H1 (cell line): ENCODE data around the gene SPRYD3. TPM values are rescaled to one million over a fixed set of nuclear protein-coding genes. Genes with fewer than 3 reads are reported as not detected.

ENCODE experiments used
- CTCF ChIA-PET: fragments of 300-600 bp; sonication (Branson Sonifier 250); formaldehyde crosslinking; loops from one replicate; lab custom pipeline; 2021; ENCODE audit not compliant: partially characterized antibody; lab: Charles Lee
- POLR2A ChIA-PET: fragments of 300-600 bp; sonication (Branson Sonifier 250); formaldehyde crosslinking; loops from one replicate; lab custom pipeline; 2021; ENCODE audit warnings: inconsistent platforms; ENCODE audit not compliant: partially characterized antibody; lab: Charles Lee
- DNase-seq, 2 experiments: peaks; one replicate each; pipeline versions ENCODE4 v3.0.0 to v3.0.0-alpha.2; 2010 to 2022; ENCODE audit warnings: low spot score in 2 of 2, low read depth in 1 of 2, mixed read lengths in 1 of 2
- FAIRE-seq: peaks from 2 replicates; lab custom pipeline; 2011; peaks lifted over from hg19 to GRCh38; lab: Jason Lieb, UNC
- H2AFZ ChIP-seq: 2 replicates; pipeline ENCODE4 v1.8.1; 2012; ENCODE audit warnings: low read length, inconsistent platforms
- H2AK5ac ChIP-seq: 2 replicates; pipeline ENCODE4 v1.6.1; 2013; ENCODE audit warnings: low read depth, low read length
- H2BK120ac ChIP-seq: replicated peaks from 2 replicates; pipeline ENCODE3; 2013; ENCODE audit warnings: low read depth, low read length, inconsistent platforms
- H2BK12ac ChIP-seq: 2 replicates; pipeline ENCODE4 v1.6.1; 2013; ENCODE audit warnings: low read depth, low read length
- H2BK15ac ChIP-seq: 2 replicates; pipeline ENCODE4 v1.6.1; 2013; ENCODE audit warnings: low read length
- H2BK20ac ChIP-seq: 2 replicates; pipeline ENCODE4 v1.6.1; 2013; ENCODE audit warnings: low read length
- H2BK5ac ChIP-seq: 2 replicates; pipeline ENCODE4 v1.6.1; 2013; ENCODE audit warnings: low read depth, low read length
- H3K14ac ChIP-seq: 2 replicates; pipeline ENCODE4 v1.6.1; 2013; ENCODE audit warnings: inconsistent platforms; ENCODE audit not compliant: insufficient read length
- H3K18ac ChIP-seq: 2 replicates; pipeline ENCODE4 v1.6.1; 2013; ENCODE audit warnings: low read length; ENCODE audit errors: extremely low read depth
- H3K23ac ChIP-seq: 2 replicates; pipeline ENCODE4 v1.6.1; 2013; ENCODE audit warnings: inconsistent platforms; ENCODE audit not compliant: insufficient read length
- H3K23me2 ChIP-seq: 2 replicates; pipeline ENCODE4 v1.6.1; 2013; ENCODE audit warnings: low read depth, low read length
- H3K27ac ChIP-seq: 2 replicates; pipeline ENCODE4 v1.6.1; 2011; ENCODE audit warnings: low read depth, low read length, inconsistent platforms
- H3K27me3 ChIP-seq, 4 experiments: replicated peaks in 1 of 4; 1 replicate in 1 of 4; 2 replicates in 3 of 4; pipeline versions ENCODE4 v1.6.1 to v1.8.1; 2011 to 2013; ENCODE audit warnings: low read length in 3 of 4, mild to moderate bottlenecking in 3 of 4, inconsistent platforms in 2 of 4, mixed read lengths in 2 of 4, moderate library complexity in 1 of 4; ENCODE audit not compliant: control insufficient read depth in 3 of 4, insufficient read depth in 3 of 4; ENCODE audit errors: extremely low read depth in 1 of 4
- H3K36me3 ChIP-seq, 4 experiments: 2 replicates each; pipeline versions ENCODE4 v1.6.1 to v1.8.1; 2011 to 2013; ENCODE audit warnings: mild to moderate bottlenecking in 4 of 4, low read length in 3 of 4, moderate library complexity in 2 of 4, control low read depth in 1 of 4, inconsistent platforms in 1 of 4; ENCODE audit not compliant: insufficient read depth in 4 of 4, control insufficient read depth in 2 of 4
- H3K4ac ChIP-seq: replicated peaks from 2 replicates; pipeline ENCODE3; 2013; ENCODE audit warnings: low read length, low read depth, mixed read lengths, inconsistent platforms; ENCODE audit not compliant: insufficient read length
- H3K4me1 ChIP-seq, 4 experiments: replicated peaks in 1 of 4; 1 replicate in 1 of 4; 2 replicates in 3 of 4; pipeline versions ENCODE4 v1.6.1 to v1.8.1; 2011 to 2013; ENCODE audit warnings: low read length in 3 of 4, inconsistent platforms in 2 of 4, mixed read lengths in 1 of 4; ENCODE audit not compliant: insufficient read depth in 4 of 4, control insufficient read depth in 3 of 4
- H3K4me2 ChIP-seq, 2 experiments: 2 replicates each; pipeline versions ENCODE4 v1.6.1 to v1.8.1; 2011 to 2013; ENCODE audit warnings: low read depth in 2 of 2, low read length in 2 of 2, control low read depth in 1 of 2, inconsistent platforms in 1 of 2, mild to moderate bottlenecking in 1 of 2; ENCODE audit not compliant: insufficient read depth in 1 of 2
- H3K4me3 ChIP-seq, 4 experiments: fragments of 200-600, 300-600 bp in 1 of 4; sonication (generic), shearing (Covaris generic), sonication (Bioruptor Twin) in 1 of 4; 2 replicates each; pipeline versions ENCODE4 v1.5.1 to v1.8.1; 2011 to 2016; ENCODE audit warnings: low read length in 4 of 4, low read depth in 3 of 4, control low read depth in 2 of 4, inconsistent platforms in 2 of 4, mild to moderate bottlenecking in 2 of 4, mixed read lengths in 1 of 4, moderate library complexity in 1 of 4; ENCODE audit not compliant: insufficient read depth in 2 of 4; ENCODE audit errors: extremely low read depth in 1 of 4
- H3K56ac ChIP-seq: replicated peaks from 2 replicates; pipeline ENCODE3; 2013; ENCODE audit warnings: low read depth, mild to moderate bottlenecking, mixed read lengths, low read length, inconsistent platforms; ENCODE audit not compliant: insufficient read length
- H3K79me1 ChIP-seq: 2 replicates; pipeline ENCODE4 v1.6.1; 2013; ENCODE audit warnings: low read depth, low read length, control low read depth
- H3K79me2 ChIP-seq, 2 experiments: 2 replicates each; pipeline versions ENCODE4 v1.6.1 to v1.8.1; 2012 to 2013; ENCODE audit warnings: low read length in 2 of 2, mild to moderate bottlenecking in 2 of 2, inconsistent platforms in 1 of 2; ENCODE audit not compliant: insufficient read depth in 2 of 2, control insufficient read depth in 1 of 2
- H3K9ac ChIP-seq, 4 experiments: replicated peaks in 1 of 4; 1 replicate in 1 of 4; 2 replicates in 3 of 4; pipeline versions ENCODE4 v1.6.1 to v1.8.1; 2011 to 2013; ENCODE audit warnings: low read depth in 3 of 4, low read length in 3 of 4, control low read depth in 2 of 4, mild to moderate bottlenecking in 2 of 4, moderate library complexity in 2 of 4, inconsistent platforms in 1 of 4; ENCODE audit errors: extremely low read depth in 1 of 4
- H3K9me3 ChIP-seq, 2 experiments: 2 replicates each; pipeline versions ENCODE4 v1.6.1 to v1.8.1; 2012 to 2013; ENCODE audit warnings: mild to moderate bottlenecking in 2 of 2, moderate library complexity in 2 of 2, control low read depth in 1 of 2, inconsistent platforms in 1 of 2, low read depth in 1 of 2, low read length in 1 of 2, mixed read lengths in 1 of 2; ENCODE audit not compliant: insufficient read depth in 2 of 2
- H4K20me1 ChIP-seq, 2 experiments: replicated peaks in 1 of 2; 2 replicates each; pipeline versions ENCODE3 to v1.8.1; 2011 to 2013; ENCODE audit warnings: inconsistent platforms in 2 of 2, low read length in 2 of 2, mild to moderate bottlenecking in 1 of 2; ENCODE audit not compliant: insufficient read depth in 2 of 2, control insufficient read depth in 1 of 2
- H4K5ac ChIP-seq: 2 replicates; pipeline ENCODE4 v1.6.1; 2013; ENCODE audit warnings: low read length, low read depth, mixed read lengths, inconsistent platforms; ENCODE audit not compliant: insufficient read length
- H4K8ac ChIP-seq: 2 replicates; pipeline ENCODE4 v1.8.0; 2013; ENCODE audit warnings: mild to moderate bottlenecking, moderate library complexity, low read length, inconsistent platforms; ENCODE audit not compliant: insufficient read depth; ENCODE audit errors: extremely low read depth
- H4K91ac ChIP-seq: replicated peaks from 2 replicates; pipeline ENCODE3; 2013; ENCODE audit warnings: low read length, mixed read lengths, inconsistent platforms; ENCODE audit not compliant: insufficient read length
- ASH2L ChIP-seq: fragments of 200-600, 300-600 bp; sonication (generic); IDR thresholded peaks from one replicate; pipeline ENCODE4 v1.7.1; 2017; ENCODE audit warnings: low read length
- CBX5 ChIP-seq: fragments of 300-800, 300-1000 bp; sonication (generic); IDR thresholded peaks from 2 replicates; pipeline ENCODE4 v1.7.1; 2016; ENCODE audit warnings: antibody characterized with exemption, low read length, low read depth
- MAX ChIP-seq: IDR thresholded peaks from 2 replicates; pipeline ENCODE4 v1.6.1; 2012; ENCODE audit warnings: inconsistent platforms
- TAF7 ChIP-seq: optimal IDR thresholded peaks from 2 replicates; pipeline ENCODE3; 2011; ENCODE audit warnings: low read depth, mild to moderate bottlenecking, inconsistent platforms, low read length, moderate library complexity, borderline replicate concordance
- WGBS, 2 experiments: shearing (Covaris generic) in 1 of 2; methylation state at CpG; one replicate each; pipeline versions ENCODE4 v1.1.6 to v1.1.7; 2013 to 2015; ENCODE audit warnings: low lambda C conversion rate in 2 of 2, mixed read lengths in 2 of 2, inconsistent platforms in 1 of 2, low coverage in 1 of 2, missing lambda C conversion rate in 1 of 2; ENCODE audit not compliant: insufficient replicate concordance in 2 of 2, insufficient coverage in 1 of 2, insufficient read length in 1 of 2; ENCODE audit errors: extremely low coverage in 1 of 2, missing lambda C conversion rate in 1 of 2; 5-methylcytosine and 5-hydroxymethylcytosine counted together
- polyA plus RNA-seq, 7 experiments: library from polyadenylated mRNA; depleted of rRNA in 3 of 7; stranded (reverse) in 5 of 7; unstranded in 2 of 7; fragments of >200 nt in 5 of 7; fragments of 200-250 nt in 2 of 7; gene quantifications; 1 replicate in 5 of 7; 2 replicates in 1 of 7; 4 replicates in 1 of 7; pipeline versions ENCODE4 v1.2.1 to v1.2.3, GENCODE V29; 2011 to 2013; ENCODE audit warnings: missing spikeins in 2 of 7, mixed read lengths in 2 of 7
- total RNA-seq: library from RNA; stranded (reverse); fragmentation: NEBNext Ultra II Directional; extraction: Animal tissue kit (Norgen Biotek cat#: 25700); gene quantifications from 2 replicates; pipeline ENCODE4 v1.2.1, GENCODE V29; 2021

SPRYD3 gene
- total and polyA plus RNA-seq, 2 of the 8 experiments (the other 6 are each of a cell fraction or from before 2014, with no cell fraction given), result 6.8 to 8.0 TPM

GRCh38 chr12:53031616-53032015 is 47.6 kb downstream of the SPRYD3 start:
- Histone ChIP-seq H3K56ac (no peak overlapping the region), H3K4ac (no peak overlapping the region), H3K4me2 (no peak overlapping the region), H2BK20ac (no peak overlapping the region), H3K23me2 (no peaks in the 10 kb centered on the region), H4K91ac (no peak overlapping the region), H4K8ac (no peak overlapping the region), H3K79me1 (no peaks in the 10 kb centered on the region; the same call in 1 of the 2 replicates), H2AFZ (no peak overlapping the region), H3K9ac (no peak overlapping the region), H4K5ac (no peak overlapping the region), H3K4me3 (no peak overlapping the region), H3K4me1 (no peaks in the 10 kb centered on the region), H2BK15ac (no peak overlapping the region), H4K20me1 (peaks cover 11 to 16% of the 10 kb centered on the region in 2 experiments), H3K36me3 (peaks cover 40 to 95% (median 74%) of the 10 kb centered on the region in 4 experiments), H3K14ac (no peak overlapping the region), H3K9me3 (no peaks in the 10 kb centered on the region), H3K79me2 (peaks cover 0 to 7% of the 10 kb centered on the region in 2 experiments; a peak in 1 of 4 replicates), H3K18ac (no peak overlapping the region), H2BK5ac (no peak overlapping the region), H2BK120ac (no peak overlapping the region), H3K23ac (no peak overlapping the region), H2AK5ac (no peak overlapping the region), H2BK12ac (no peak overlapping the region), H3K27ac (no peak overlapping the region), H3K27me3 (no peaks in the 10 kb centered on the region)
- ChIA-PET POLR2A (interaction anchor here (1.1 to 35.6 kb wide), 5 partner anchors 7 to 55 kb away, joined by 3 to 711 read pairs (median 63); partner anchors contain the start of gene EIF4B), CTCF (interaction anchor here (0.9 to 1.8 kb wide), 4 partner anchors 12 to 146 kb away, joined by 3 to 7 read pairs (median 4); no protein-coding TSS in a partner anchor)
- WGBS, 2 experiments, result 97% methylated on average over 3 of the region's 3 CpGs; no CpG with 5 or more reads in 1 of the 2 experiments
- FAIRE-seq (no peak), DNase-seq (no peak)
- no peak for TF ChIP-seq TAF7
- no peak for TF ChIP-seq MAX
- no peak for TF ChIP-seq CBX5
- no peak for TF ChIP-seq ASH2L
